Fibroblast of lung (primary cell): ENCODE data around the gene WDR35. TPM values are rescaled to one million over a fixed set of nuclear protein-coding genes. Genes with fewer than 3 reads are reported as not detected.

ENCODE experiments used
- DNase-seq, 2 donors: peaks; one replicate each; pipeline versions ENCODE4 v3.0.0 to v3.0.0-alpha.2; 2010; ENCODE audit warnings: low read depth in 2 of 2
- H2AFZ ChIP-seq: 2 replicates; pipeline ENCODE4 v1.5.1; 2012; ENCODE audit warnings: low read length, control low read depth, inconsistent platforms
- H3K27ac ChIP-seq: 2 replicates; pipeline ENCODE4 v1.5.1; 2011; ENCODE audit warnings: low read length, control low read depth; ENCODE audit not compliant: insufficient read depth
- H3K27me3 ChIP-seq: 2 replicates; pipeline ENCODE4 v1.5.1; 2011; ENCODE audit warnings: mild to moderate bottlenecking, low read length; ENCODE audit not compliant: control insufficient read depth, insufficient read depth
- H3K36me3 ChIP-seq: 2 replicates; pipeline ENCODE4 v1.5.1; 2011; ENCODE audit warnings: low read length; ENCODE audit not compliant: control insufficient read depth, insufficient read depth
- H3K4me1 ChIP-seq: 2 replicates; pipeline ENCODE4 v1.5.1; 2011; ENCODE audit warnings: low read length; ENCODE audit not compliant: control insufficient read depth, insufficient read depth; ENCODE audit errors: extremely low read depth
- H3K4me2 ChIP-seq: 2 replicates; pipeline ENCODE4 v1.5.1; 2011; ENCODE audit warnings: low read length, control low read depth; ENCODE audit not compliant: insufficient read depth; ENCODE audit errors: extremely low read depth
- H3K4me3 ChIP-seq, 4 experiments: fragments of 200-600 bp in 1 of 4; sonication (generic) in 1 of 4; replicated peaks in 1 of 4; 2 replicates each; pipeline ENCODE4 v1.5.1; 2011 to 2016; ENCODE audit warnings: low read length in 4 of 4, low read depth in 3 of 4, mild to moderate bottlenecking in 3 of 4, control low read depth in 2 of 4, inconsistent platforms in 1 of 4, mixed read lengths in 1 of 4; ENCODE audit not compliant: insufficient read depth in 1 of 4; ENCODE audit errors: control extremely low read depth in 1 of 4
- H3K79me2 ChIP-seq: 2 replicates; pipeline ENCODE4 v1.5.1; 2012; ENCODE audit warnings: mild to moderate bottlenecking, low read length, inconsistent platforms; ENCODE audit not compliant: control insufficient read depth, insufficient read depth
- H3K9ac ChIP-seq: 2 replicates; pipeline ENCODE4 v1.5.1; 2011; ENCODE audit warnings: mild to moderate bottlenecking, low read length, control low read depth; ENCODE audit not compliant: insufficient read depth
- H3K9me3 ChIP-seq: 2 replicates; pipeline ENCODE4 v1.5.1; 2012; ENCODE audit warnings: low read depth, low read length; ENCODE audit not compliant: control insufficient read depth, insufficient read depth
- H4K20me1 ChIP-seq: 2 replicates; pipeline ENCODE4 v1.5.1; 2011; ENCODE audit warnings: low read length; ENCODE audit not compliant: control insufficient read depth, insufficient read depth; ENCODE audit errors: extremely low read depth
- CTCF ChIP-seq, 2 donors: IDR thresholded peaks in 1 of 2; conservative IDR thresholded peaks in 1 of 2; 1 replicate in 1 of 2; 2 replicates in 1 of 2; pipeline ENCODE4 v1.5.1; 2011 to 2012; ENCODE audit warnings: low read length in 2 of 2, control low read depth in 1 of 2, inconsistent platforms in 1 of 2, low read depth in 1 of 2, mild to moderate bottlenecking in 1 of 2
- EZH2 ChIP-seq: IDR thresholded peaks from 2 replicates; pipeline ENCODE4 v1.5.1; 2012; ENCODE audit warnings: low read length, control low read depth, mild to moderate bottlenecking; ENCODE audit errors: missing control alignments
- polyA plus RNA-seq, 2 donors: library from polyadenylated mRNA; depleted of rRNA in 1 of 2; stranded (reverse) in 1 of 2; unstranded in 1 of 2; fragments of >200 nt; gene quantifications; 2 replicates each; pipeline ENCODE4 v1.2.1, GENCODE V29; 2011 to 2012; ENCODE audit warnings: missing spikeins in 1 of 2
- total RNA-seq: library from RNA; depleted of rRNA; stranded (reverse); fragments of >200 nt; gene quantifications from 2 replicates; pipeline ENCODE4 v1.2.1, GENCODE V29; 2014

The WDR35 gene
- total and polyA plus RNA-seq, 2 donors (not counting 1 experiment from before 2014, with no cell fraction given) = 8.3 to 11.6 TPM

- Histone ChIP-seq H3K36me3 (no peaks in the 10 kb centered on the region), H3K4me3 (no peak overlapping the region), H3K9ac (no peak overlapping the region), H4K20me1 (no peaks in the 10 kb centered on the region), H3K27ac (no peak overlapping the region), H3K4me1 (no peaks in the 10 kb centered on the region), H3K27me3 (no peaks in the 10 kb centered on the region), H2AFZ (no peak overlapping the region), H3K79me2 (no peaks in the 10 kb centered on the region), H3K9me3 (no peaks in the 10 kb centered on the region), H3K4me2 (no peak overlapping the region)
- no peak for TF ChIP-seq EZH2
- no peak for TF ChIP-seq CTCF (conservative IDR thresholded peaks at IDR 0.05 in 1 of 2, IDR thresholded peaks at IDR 0.05 in 1 of 2; ENCODE audit: low read depth in 1 of 2, low read length in 2 of 2)
- DNase-seq = no peak
These were observed 29.8 kb upstream of the WDR35 start for GRCh38 chr2:20019747-20020146.

DNA sequence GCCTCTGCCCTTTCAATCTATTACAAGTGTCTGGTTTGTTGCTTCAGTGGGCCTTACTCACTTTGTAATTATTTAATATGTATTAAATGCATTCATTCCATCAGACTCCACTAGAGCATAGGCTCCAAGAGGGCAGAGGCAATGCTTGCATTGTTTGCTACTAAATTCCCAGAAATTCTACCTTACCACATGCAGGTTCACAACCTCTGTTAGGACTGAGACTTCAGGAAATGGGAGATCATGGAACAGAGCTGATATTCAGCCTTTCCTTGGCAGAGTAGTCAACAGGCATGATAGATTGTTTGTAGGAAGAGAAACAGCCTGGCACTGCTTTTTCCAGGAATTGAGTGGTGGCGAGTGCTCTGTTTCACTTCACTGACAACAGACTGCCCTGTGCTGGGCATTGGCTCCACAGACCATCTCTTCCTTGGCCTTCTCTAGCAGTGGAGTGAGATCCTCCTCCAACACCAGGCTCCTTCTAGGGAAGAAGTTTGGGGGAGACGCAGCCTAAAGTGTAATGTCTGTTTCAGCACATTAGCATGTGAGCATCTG lies 28.8 kb upstream of the WDR35 start:
- Histone ChIP-seq H3K79me2 (no peaks in the 10 kb centered on the region), H4K20me1 (no peaks in the 10 kb centered on the region), H3K27me3 (no peaks in the 10 kb centered on the region), H3K9me3 (no peaks in the 10 kb centered on the region), H3K36me3 (no peaks in the 10 kb centered on the region), H3K4me3 (no peak overlapping the region), H3K4me2 (no peak overlapping the region), H3K9ac (no peak overlapping the region), H3K4me1 (no peaks in the 10 kb centered on the region), H3K27ac (no peak overlapping the region), H2AFZ (no peak overlapping the region)
- DNase-seq = no peak
- TF ChIP-seq CTCF (conservative IDR thresholded peaks at IDR 0.05 in 1 of 2, IDR thresholded peaks at IDR 0.05 in 1 of 2; ENCODE audit: low read depth in 1 of 2, low read length in 2 of 2) (no peak), EZH2 (no peak)

DNA sequence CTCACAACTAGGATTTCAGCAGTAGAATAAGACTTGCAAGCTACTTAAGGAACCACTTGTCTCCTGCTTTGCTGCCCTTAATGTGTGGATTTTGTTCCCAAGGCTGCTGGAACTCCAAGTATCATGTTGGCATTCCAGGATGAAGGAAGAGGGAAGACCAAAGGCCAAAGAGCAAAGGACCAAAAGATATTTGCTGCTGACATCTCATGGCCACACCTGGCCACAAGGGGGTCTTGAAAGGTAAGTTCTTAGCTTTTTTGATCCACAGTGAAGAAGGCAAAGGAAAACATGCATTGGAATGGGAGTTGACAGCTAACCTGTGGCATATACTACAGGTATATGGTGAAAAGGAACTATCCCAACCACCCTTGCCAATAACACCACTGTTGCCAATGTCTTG lies 26.4 kb upstream of the WDR35 start:
- no peak overlapping the region for H3K9ac ChIP-seq
- H3K4me3 ChIP-seq = no peak overlapping the region
- no peak overlapping the region for H3K27ac ChIP-seq
- no peaks in the 10 kb centered on the region for H3K36me3 ChIP-seq
- no peak overlapping the region for H2AFZ ChIP-seq
- no peaks in the 10 kb centered on the region for H3K27me3 ChIP-seq
- H3K4me1 ChIP-seq = no peaks in the 10 kb centered on the region
- no peaks in the 10 kb centered on the region for H4K20me1 ChIP-seq
- H3K9me3 ChIP-seq = no peaks in the 10 kb centered on the region
- TF ChIP-seq CTCF (conservative IDR thresholded peaks at IDR 0.05 in 1 of 2, IDR thresholded peaks at IDR 0.05 in 1 of 2; ENCODE audit: low read depth in 1 of 2, low read length in 2 of 2) (no peak), EZH2 (no peak)
- DNase-seq = no peak
- no peaks in the 10 kb centered on the region for H3K79me2 ChIP-seq
- H3K4me2 ChIP-seq = no peak overlapping the region
